Astrocyte (in vitro differentiated cells and primary cell): Measurements from ENCODE around the gene DAP.

Experiments
- EZH2 ChIP-seq: IDR thresholded peaks from 2 replicates; pipeline ENCODE4 v1.6.1; 2012; ENCODE audit warnings: mild to moderate bottlenecking, low read length, inconsistent platforms; ENCODE audit not compliant: insufficient read depth
- TF ChIP-seq, protein P1 (sequence below): IDR thresholded peaks from 2 replicates; pipeline ENCODE4 v1.5.1; 2011; ENCODE audit warnings: low read depth, mild to moderate bottlenecking, inconsistent platforms, low read length, moderate library complexity; ENCODE audit not compliant: insufficient read depth

DNA sequence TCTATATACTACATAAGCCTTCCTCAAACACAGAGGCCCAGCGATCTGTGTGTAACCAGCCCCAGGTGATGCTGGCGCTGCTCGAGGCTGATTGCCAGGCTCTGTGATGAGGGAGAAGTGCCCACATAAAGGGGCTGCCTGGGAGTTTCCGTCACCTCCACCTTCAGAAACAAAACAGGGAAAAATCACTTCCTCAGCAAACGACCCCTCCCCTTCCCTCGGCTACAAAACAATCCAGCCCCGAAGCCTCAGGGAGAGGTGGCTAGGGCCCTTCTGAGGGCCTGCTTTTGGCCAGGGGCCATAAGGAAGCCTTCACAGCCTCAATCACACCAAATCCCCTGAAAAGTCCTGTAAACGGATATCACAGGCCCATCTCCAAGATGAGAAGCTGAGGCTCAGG lies 51.1 kb downstream of the DAP start:
- TF ChIP-seq, protein P1, sequence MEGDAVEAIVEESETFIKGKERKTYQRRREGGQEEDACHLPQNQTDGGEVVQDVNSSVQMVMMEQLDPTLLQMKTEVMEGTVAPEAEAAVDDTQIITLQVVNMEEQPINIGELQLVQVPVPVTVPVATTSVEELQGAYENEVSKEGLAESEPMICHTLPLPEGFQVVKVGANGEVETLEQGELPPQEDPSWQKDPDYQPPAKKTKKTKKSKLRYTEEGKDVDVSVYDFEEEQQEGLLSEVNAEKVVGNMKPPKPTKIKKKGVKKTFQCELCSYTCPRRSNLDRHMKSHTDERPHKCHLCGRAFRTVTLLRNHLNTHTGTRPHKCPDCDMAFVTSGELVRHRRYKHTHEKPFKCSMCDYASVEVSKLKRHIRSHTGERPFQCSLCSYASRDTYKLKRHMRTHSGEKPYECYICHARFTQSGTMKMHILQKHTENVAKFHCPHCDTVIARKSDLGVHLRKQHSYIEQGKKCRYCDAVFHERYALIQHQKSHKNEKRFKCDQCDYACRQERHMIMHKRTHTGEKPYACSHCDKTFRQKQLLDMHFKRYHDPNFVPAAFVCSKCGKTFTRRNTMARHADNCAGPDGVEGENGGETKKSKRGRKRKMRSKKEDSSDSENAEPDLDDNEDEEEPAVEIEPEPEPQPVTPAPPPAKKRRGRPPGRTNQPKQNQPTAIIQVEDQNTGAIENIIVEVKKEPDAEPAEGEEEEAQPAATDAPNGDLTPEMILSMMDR: no peak
- TF ChIP-seq EZH2: no peak
